Erythroblast (primary cell): Measurements from ENCODE around the gene SEZ6L.

Experiments
- GATA1 ChIP-seq: IDR thresholded peaks from 2 replicates; pipeline ENCODE4 v1.6.1; 2011; ENCODE audit warnings: low read depth, mild to moderate bottlenecking, control low read depth, low read length, moderate library complexity
- POLR2A ChIP-seq: IDR thresholded peaks from 2 replicates; pipeline ENCODE4 v1.6.1; 2011; ENCODE audit warnings: mild to moderate bottlenecking, low read length

GRCh38 chr22:26324150-26324549 is 154.9 kb downstream of the SEZ6L start:
- TF ChIP-seq POLR2A (no peak), GATA1 (no peak)
